ENCODE results near the gene USB1. TPM values are rescaled to one million over a fixed set of nuclear protein-coding genes. Genes with fewer than 3 reads are reported as not detected.
A peak's percentile ranks its signal among the peaks of the same experiment; 100 is the strongest.

USB1 gene
- total RNA-seq, 1 donor from 2014 or later, result 14.9 TPM

DNA sequence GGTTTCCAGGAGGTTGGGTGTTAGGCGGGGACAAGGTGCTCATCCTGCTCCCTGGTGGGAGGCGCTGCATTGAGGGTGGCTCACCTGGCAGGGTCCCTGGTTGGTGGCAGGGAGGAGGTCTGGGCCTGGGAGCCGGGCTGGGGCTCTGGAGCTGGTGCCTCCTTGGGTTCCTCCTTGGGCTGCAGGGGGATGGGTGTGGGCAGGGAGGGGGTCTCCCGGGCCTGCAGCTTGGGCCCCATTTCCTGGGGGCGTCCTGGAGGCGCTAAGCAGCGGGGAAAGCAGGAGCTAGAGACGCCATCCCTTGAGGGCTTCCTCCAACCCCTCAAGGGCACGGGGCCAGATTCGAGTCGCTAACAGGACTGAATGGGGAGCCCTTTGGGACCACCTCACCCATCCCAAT lies 41.4 kb upstream of the USB1 start:
- no peaks in the 10 kb centered on the region for H3K27me3 ChIP-seq
- peaks cover 3% of the 10 kb centered on the region for H3K4me1 Mint-ChIP-seq
- H3F3A ChIP-seq (ENCODE audit: low read depth), result no peaks in the 10 kb centered on the region
- no peaks in the 10 kb centered on the region for H4K20me1 ChIP-seq (ENCODE audit: low read depth)
- H3K4me3 ChIP-seq, result no peak overlapping the region
- H3K4me1 ChIP-seq, result no peaks in the 10 kb centered on the region
- H3K9ac ChIP-seq, result no peak overlapping the region
- H3K4me3 Mint-ChIP-seq, result no peak overlapping the region
- H3K9me3 Mint-ChIP-seq, result no peaks in the 10 kb centered on the region
- H3K27me3 Mint-ChIP-seq (ENCODE audit: insufficient read depth, low read depth), result peaks cover 15% of the 10 kb centered on the region
- H3K27ac Mint-ChIP-seq, result peak overlapping the region; percentile 7
- H3K36me3 ChIP-seq, result no peaks in the 10 kb centered on the region
- H3K79me2 ChIP-seq (ENCODE audit: low read depth), result no peaks in the 10 kb centered on the region
- no peaks in the 10 kb centered on the region for H3K9me3 ChIP-seq (ENCODE audit: low read depth)
- no peak overlapping the region for H3K4me2 ChIP-seq
- no peaks in the 10 kb centered on the region for H3K36me3 Mint-ChIP-seq
- no peak overlapping the region for H2AFZ ChIP-seq (replicated peaks)
- no peak overlapping the region for H3K27ac ChIP-seq
- TF ChIP-seq EZH2phosphoT487 (IDR thresholded peaks at IDR 0.05) (no peak), EZH2 (IDR thresholded peaks at IDR 0.05) (no peak)
- TF ChIP-seq, protein P1, sequence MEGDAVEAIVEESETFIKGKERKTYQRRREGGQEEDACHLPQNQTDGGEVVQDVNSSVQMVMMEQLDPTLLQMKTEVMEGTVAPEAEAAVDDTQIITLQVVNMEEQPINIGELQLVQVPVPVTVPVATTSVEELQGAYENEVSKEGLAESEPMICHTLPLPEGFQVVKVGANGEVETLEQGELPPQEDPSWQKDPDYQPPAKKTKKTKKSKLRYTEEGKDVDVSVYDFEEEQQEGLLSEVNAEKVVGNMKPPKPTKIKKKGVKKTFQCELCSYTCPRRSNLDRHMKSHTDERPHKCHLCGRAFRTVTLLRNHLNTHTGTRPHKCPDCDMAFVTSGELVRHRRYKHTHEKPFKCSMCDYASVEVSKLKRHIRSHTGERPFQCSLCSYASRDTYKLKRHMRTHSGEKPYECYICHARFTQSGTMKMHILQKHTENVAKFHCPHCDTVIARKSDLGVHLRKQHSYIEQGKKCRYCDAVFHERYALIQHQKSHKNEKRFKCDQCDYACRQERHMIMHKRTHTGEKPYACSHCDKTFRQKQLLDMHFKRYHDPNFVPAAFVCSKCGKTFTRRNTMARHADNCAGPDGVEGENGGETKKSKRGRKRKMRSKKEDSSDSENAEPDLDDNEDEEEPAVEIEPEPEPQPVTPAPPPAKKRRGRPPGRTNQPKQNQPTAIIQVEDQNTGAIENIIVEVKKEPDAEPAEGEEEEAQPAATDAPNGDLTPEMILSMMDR (IDR thresholded peaks at IDR 0.05), result no peak
- DNase-seq (ENCODE audit: low spot score), result no peak

DNA sequence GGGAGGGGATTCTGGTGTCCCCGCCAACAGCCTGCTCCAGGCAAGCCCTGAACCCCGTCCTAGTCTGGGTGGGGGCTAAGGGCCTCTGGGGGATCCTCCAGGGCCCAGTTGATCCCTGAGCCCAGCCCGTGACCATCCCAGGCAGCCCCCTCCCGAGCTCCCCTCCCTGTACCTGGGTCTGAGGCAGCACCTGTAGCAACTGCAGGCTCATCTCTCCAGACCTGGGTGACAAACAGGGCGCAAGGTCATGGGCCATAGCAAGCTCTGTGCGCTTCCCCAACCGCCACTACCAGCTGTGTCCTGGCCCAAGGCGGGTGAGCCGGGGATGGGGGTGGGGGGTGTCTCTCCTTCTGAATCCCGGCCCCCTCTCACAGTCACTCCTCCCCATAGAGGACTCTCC lies 40.9 kb upstream of the USB1 start:
- no peak overlapping the region for H3K27ac Mint-ChIP-seq
- Histone ChIP-seq H3K79me2 (ENCODE audit: low read depth) (no peaks in the 10 kb centered on the region), H3K4me2 (no peak overlapping the region), H3K27me3 (no peaks in the 10 kb centered on the region), H3F3A (ENCODE audit: low read depth) (no peaks in the 10 kb centered on the region), H3K9ac (no peak overlapping the region), H4K20me1 (ENCODE audit: low read depth) (no peaks in the 10 kb centered on the region), H3K4me3 (no peak overlapping the region), H2AFZ (replicated peaks) (no peak overlapping the region), H3K9me3 (ENCODE audit: low read depth) (no peaks in the 10 kb centered on the region), H3K27ac (no peak overlapping the region), H3K4me1 (no peaks in the 10 kb centered on the region), H3K36me3 (no peaks in the 10 kb centered on the region)
- H3K9me3 Mint-ChIP-seq, result no peaks in the 10 kb centered on the region
- H3K4me3 Mint-ChIP-seq, result no peak overlapping the region
- peaks cover 17% of the 10 kb centered on the region for H3K27me3 Mint-ChIP-seq (ENCODE audit: insufficient read depth, low read depth)
- no peaks in the 10 kb centered on the region for H3K36me3 Mint-ChIP-seq
- TF ChIP-seq EZH2phosphoT487 (IDR thresholded peaks at IDR 0.05), result no peak
- no peak for TF ChIP-seq EZH2 (IDR thresholded peaks at IDR 0.05)
- TF ChIP-seq, protein P1 (IDR thresholded peaks at IDR 0.05), result no peak
- H3K4me1 Mint-ChIP-seq, result peaks cover 3% of the 10 kb centered on the region
- no peak for DNase-seq (ENCODE audit: low spot score)

DNA sequence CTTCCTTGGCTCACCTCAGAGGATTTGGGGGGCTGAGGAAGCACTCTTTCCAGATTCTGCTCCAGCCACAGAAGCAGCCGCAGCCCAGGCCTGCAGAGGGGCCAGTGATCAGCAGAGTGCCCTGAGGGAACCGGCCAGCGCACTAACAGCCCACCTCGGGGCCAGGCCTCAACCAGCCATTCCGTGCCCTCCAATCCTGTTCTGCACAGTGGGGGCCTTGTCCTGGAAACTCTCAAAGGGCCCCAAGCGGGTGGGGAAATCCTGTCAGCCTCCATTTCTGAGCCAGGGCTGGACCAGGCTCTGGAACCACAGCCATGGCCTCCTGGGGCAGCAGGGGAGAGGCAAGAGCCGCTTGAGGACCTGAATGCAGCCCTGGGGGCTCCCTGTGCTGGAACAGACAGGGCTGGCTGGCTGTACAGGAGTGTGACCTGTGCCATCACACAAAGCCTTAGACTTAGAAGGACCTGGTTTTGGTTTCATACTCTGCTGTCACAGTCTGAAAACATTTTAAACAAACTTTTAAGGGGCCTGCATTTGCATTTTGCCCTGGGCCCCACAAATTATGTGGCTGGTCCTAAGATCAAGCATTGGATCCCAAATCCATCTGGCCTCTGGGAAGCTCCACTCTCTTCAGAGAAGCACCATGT lies 40.3 kb upstream of the USB1 start:
- no peaks in the 10 kb centered on the region for H3K9me3 Mint-ChIP-seq
- peaks cover 17% of the 10 kb centered on the region for H3K27me3 Mint-ChIP-seq (ENCODE audit: insufficient read depth, low read depth)
- no peak overlapping the region for H3K27ac ChIP-seq
- no peak for DNase-seq (ENCODE audit: low spot score)
- peaks cover 3% of the 10 kb centered on the region for H3K4me1 Mint-ChIP-seq
- no peak overlapping the region for H2AFZ ChIP-seq (replicated peaks)
- no peaks in the 10 kb centered on the region for H3K9me3 ChIP-seq (ENCODE audit: low read depth)
- H3K36me3 ChIP-seq, result no peaks in the 10 kb centered on the region
- H3K4me3 Mint-ChIP-seq, result no peak overlapping the region
- H4K20me1 ChIP-seq (ENCODE audit: low read depth), result no peaks in the 10 kb centered on the region
- no peaks in the 10 kb centered on the region for H3F3A ChIP-seq (ENCODE audit: low read depth)
- H3K27me3 ChIP-seq, result no peaks in the 10 kb centered on the region
- TF ChIP-seq, protein P1 (IDR thresholded peaks at IDR 0.05), result no peak
- no peaks in the 10 kb centered on the region for H3K4me1 ChIP-seq
- H3K4me3 ChIP-seq, result no peak overlapping the region
- H3K79me2 ChIP-seq (ENCODE audit: low read depth), result no peaks in the 10 kb centered on the region
- no peak overlapping the region for H3K4me2 ChIP-seq
- no peaks in the 10 kb centered on the region for H3K36me3 Mint-ChIP-seq
- no peak overlapping the region for H3K9ac ChIP-seq
- H3K27ac Mint-ChIP-seq, result peak overlapping the region; percentile 17
